ENCODE data around the gene S100A1.

DNA sequence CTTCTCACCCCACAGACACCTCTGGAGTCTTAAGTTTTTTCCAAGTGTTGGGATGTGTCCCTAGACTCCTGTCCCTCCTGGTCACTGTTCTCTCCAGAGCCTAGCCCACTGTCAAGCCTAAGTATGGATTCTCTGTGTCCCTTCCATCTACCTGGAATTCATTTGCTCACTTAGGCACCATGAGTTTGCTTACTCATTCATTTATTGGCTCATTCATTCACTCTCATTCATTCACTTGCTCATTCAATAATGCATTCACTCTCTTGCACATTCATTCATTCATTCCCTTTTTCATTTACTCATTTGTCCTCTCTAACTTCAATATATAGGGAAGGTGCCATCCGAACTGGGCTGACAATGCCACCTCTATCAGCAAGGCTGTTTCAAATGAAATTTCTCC is 16.9 kb upstream of the S100A1 start:
- TF ChIP-seq KDM4B (CRISPR knock-in tag; IDR thresholded peaks at IDR 0.05) (no peak), ELF1 (CRISPR knock-in tag; IDR thresholded peaks at IDR 0.05) (no peak), SMC3 (IDR thresholded peaks at IDR 0.05; ENCODE audit: low read length) (no peak), ZNF468 (CRISPR knock-in tag; IDR thresholded peaks at IDR 0.05) (no peak), ZNF333 (CRISPR knock-in tag; IDR thresholded peaks at IDR 0.05; ENCODE audit: borderline replicate concordance) (no peak), CEBPG (CRISPR knock-in tag; IDR thresholded peaks at IDR 0.05) (no peak)
- TF ChIP-seq, protein P1, sequence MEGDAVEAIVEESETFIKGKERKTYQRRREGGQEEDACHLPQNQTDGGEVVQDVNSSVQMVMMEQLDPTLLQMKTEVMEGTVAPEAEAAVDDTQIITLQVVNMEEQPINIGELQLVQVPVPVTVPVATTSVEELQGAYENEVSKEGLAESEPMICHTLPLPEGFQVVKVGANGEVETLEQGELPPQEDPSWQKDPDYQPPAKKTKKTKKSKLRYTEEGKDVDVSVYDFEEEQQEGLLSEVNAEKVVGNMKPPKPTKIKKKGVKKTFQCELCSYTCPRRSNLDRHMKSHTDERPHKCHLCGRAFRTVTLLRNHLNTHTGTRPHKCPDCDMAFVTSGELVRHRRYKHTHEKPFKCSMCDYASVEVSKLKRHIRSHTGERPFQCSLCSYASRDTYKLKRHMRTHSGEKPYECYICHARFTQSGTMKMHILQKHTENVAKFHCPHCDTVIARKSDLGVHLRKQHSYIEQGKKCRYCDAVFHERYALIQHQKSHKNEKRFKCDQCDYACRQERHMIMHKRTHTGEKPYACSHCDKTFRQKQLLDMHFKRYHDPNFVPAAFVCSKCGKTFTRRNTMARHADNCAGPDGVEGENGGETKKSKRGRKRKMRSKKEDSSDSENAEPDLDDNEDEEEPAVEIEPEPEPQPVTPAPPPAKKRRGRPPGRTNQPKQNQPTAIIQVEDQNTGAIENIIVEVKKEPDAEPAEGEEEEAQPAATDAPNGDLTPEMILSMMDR (CRISPR knock-in tag; IDR thresholded peaks at IDR 0.05): no peak
- TF ChIP-seq, protein P2, sequence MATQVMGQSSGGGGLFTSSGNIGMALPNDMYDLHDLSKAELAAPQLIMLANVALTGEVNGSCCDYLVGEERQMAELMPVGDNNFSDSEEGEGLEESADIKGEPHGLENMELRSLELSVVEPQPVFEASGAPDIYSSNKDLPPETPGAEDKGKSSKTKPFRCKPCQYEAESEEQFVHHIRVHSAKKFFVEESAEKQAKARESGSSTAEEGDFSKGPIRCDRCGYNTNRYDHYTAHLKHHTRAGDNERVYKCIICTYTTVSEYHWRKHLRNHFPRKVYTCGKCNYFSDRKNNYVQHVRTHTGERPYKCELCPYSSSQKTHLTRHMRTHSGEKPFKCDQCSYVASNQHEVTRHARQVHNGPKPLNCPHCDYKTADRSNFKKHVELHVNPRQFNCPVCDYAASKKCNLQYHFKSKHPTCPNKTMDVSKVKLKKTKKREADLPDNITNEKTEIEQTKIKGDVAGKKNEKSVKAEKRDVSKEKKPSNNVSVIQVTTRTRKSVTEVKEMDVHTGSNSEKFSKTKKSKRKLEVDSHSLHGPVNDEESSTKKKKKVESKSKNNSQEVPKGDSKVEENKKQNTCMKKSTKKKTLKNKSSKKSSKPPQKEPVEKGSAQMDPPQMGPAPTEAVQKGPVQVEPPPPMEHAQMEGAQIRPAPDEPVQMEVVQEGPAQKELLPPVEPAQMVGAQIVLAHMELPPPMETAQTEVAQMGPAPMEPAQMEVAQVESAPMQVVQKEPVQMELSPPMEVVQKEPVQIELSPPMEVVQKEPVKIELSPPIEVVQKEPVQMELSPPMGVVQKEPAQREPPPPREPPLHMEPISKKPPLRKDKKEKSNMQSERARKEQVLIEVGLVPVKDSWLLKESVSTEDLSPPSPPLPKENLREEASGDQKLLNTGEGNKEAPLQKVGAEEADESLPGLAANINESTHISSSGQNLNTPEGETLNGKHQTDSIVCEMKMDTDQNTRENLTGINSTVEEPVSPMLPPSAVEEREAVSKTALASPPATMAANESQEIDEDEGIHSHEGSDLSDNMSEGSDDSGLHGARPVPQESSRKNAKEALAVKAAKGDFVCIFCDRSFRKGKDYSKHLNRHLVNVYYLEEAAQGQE (IDR thresholded peaks at IDR 0.05; ENCODE audit: borderline replicate concordance in 1 of 2, low read depth in 1 of 2, low read length in 2 of 2): no peak
- TF ChIP-seq, protein P3, sequence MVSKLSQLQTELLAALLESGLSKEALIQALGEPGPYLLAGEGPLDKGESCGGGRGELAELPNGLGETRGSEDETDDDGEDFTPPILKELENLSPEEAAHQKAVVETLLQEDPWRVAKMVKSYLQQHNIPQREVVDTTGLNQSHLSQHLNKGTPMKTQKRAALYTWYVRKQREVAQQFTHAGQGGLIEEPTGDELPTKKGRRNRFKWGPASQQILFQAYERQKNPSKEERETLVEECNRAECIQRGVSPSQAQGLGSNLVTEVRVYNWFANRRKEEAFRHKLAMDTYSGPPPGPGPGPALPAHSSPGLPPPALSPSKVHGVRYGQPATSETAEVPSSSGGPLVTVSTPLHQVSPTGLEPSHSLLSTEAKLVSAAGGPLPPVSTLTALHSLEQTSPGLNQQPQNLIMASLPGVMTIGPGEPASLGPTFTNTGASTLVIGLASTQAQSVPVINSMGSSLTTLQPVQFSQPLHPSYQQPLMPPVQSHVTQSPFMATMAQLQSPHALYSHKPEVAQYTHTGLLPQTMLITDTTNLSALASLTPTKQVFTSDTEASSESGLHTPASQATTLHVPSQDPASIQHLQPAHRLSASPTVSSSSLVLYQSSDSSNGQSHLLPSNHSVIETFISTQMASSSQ (IDR thresholded peaks at IDR 0.05; ENCODE audit: low read depth): no peak
- TF ChIP-seq, protein P3 (CRISPR knock-in tag; IDR thresholded peaks at IDR 0.05; ENCODE audit: borderline replicate concordance): no peak
- TF ChIP-seq, protein P4, sequence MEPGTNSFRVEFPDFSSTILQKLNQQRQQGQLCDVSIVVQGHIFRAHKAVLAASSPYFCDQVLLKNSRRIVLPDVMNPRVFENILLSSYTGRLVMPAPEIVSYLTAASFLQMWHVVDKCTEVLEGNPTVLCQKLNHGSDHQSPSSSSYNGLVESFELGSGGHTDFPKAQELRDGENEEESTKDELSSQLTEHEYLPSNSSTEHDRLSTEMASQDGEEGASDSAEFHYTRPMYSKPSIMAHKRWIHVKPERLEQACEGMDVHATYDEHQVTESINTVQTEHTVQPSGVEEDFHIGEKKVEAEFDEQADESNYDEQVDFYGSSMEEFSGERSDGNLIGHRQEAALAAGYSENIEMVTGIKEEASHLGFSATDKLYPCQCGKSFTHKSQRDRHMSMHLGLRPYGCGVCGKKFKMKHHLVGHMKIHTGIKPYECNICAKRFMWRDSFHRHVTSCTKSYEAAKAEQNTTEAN (CRISPR knock-in tag; conservative IDR thresholded peaks at IDR 0.05): no peak
